ENCODE data around the gene COA6. TPM values are rescaled to one million over a fixed set of nuclear protein-coding genes. Genes with fewer than 3 reads are reported as not detected.
"Not testable (repeated sequence)": the region's sequence is repeated elsewhere in the genome, so short reads cannot be mapped to it uniquely, and the experiment has no call there.

Gene COA6
- total RNA-seq, 1 donor from 2014 or later, result 18.2 TPM

- DNase-seq (ENCODE audit: low spot score), result no peak
Measured at GRCh38 chr1:234369784-234370183, 3.5 kb upstream of the COA6 start.

- DNase-seq (ENCODE audit: low spot score), result no peak
Measured at GRCh38 chr1:234371414-234371813, 1.8 kb upstream of the COA6 start.

GRCh38 chr1:234372011-234372757 is 1.1 kb upstream of the COA6 start:
- no peak for DNase-seq (ENCODE audit: low spot score)

GRCh38 chr1:234373959-234374254 is 651 bp downstream of the COA6 start:
- DNase-seq (ENCODE audit: low spot score), result no peak

- no peak for DNase-seq (ENCODE audit: low spot score)
Measured at GRCh38 chr1:234375672-234376071, 2.4 kb downstream of the COA6 start.

- DNase-seq (ENCODE audit: low spot score), result not testable (repeated sequence)
Measured at GRCh38 chr1:234379591-234380109, 6.4 kb downstream of the COA6 start.

GRCh38 chr1:234381699-234382555 is 8.7 kb downstream of the COA6 start:
- DNase-seq (ENCODE audit: low spot score), result no peak

GRCh38 chr1:234386122-234386521 is 12.9 kb downstream of the COA6 start:
- no peak for DNase-seq (ENCODE audit: low spot score)

GRCh38 chr1:234388094-234388493 is 14.8 kb downstream of the COA6 start:
- no peak for DNase-seq (ENCODE audit: low spot score)

GRCh38 chr1:234393190-234393589 is 19.9 kb downstream of the COA6 start:
- DNase-seq (ENCODE audit: low spot score), result no peak

GRCh38 chr1:234395297-234395696 is 22.0 kb downstream of the COA6 start:
- DNase-seq (ENCODE audit: low spot score), result no peak

GRCh38 chr1:234396092-234396491 is 22.8 kb downstream of the COA6 start:
- DNase-seq (ENCODE audit: low spot score), result no peak

GRCh38 chr1:234396871-234397270 is 23.6 kb downstream of the COA6 start:
- DNase-seq (ENCODE audit: low spot score), result no peak

- no peak for DNase-seq (ENCODE audit: low spot score)
Measured at GRCh38 chr1:234397732-234398131, 24.5 kb downstream of the COA6 start.

- DNase-seq (ENCODE audit: low spot score), result no peak
Measured at GRCh38 chr1:234398849-234399381, 25.7 kb downstream of the COA6 start.

GRCh38 chr1:234399515-234399914 is 26.3 kb downstream of the COA6 start:
- not testable (repeated sequence) for DNase-seq (ENCODE audit: low spot score)

GRCh38 chr1:234400773-234401172 is 27.5 kb downstream of the COA6 start:
- DNase-seq (ENCODE audit: low spot score), result no peak

GRCh38 chr1:234401658-234402057 is 28.4 kb downstream of the COA6 start:
- no peak for DNase-seq (ENCODE audit: low spot score)

GRCh38 chr1:234402939-234403338 is 29.7 kb downstream of the COA6 start:
- DNase-seq (ENCODE audit: low spot score), result no peak

GRCh38 chr1:234405676-234406075 is 32.4 kb downstream of the COA6 start:
- no peak for DNase-seq (ENCODE audit: low spot score)

- DNase-seq (ENCODE audit: low spot score), result no peak
Measured at GRCh38 chr1:234406871-234407270, 33.6 kb downstream of the COA6 start.

GRCh38 chr1:234408757-234409156 is 35.5 kb downstream of the COA6 start:
- no peak for DNase-seq (ENCODE audit: low spot score)

- no peak for DNase-seq (ENCODE audit: low spot score)
Measured at GRCh38 chr1:234409328-234409727, 36.1 kb downstream of the COA6 start.
